Measurements from ENCODE around the gene MAP9. TPM values are rescaled to one million over a fixed set of nuclear protein-coding genes. Genes with fewer than 3 reads are reported as not detected.

MAP9 gene
- total RNA-seq, 5 donors from 2014 or later (not counting 1 experiment from before 2014, with no cell fraction given), result 5.1 to 17.3 (median 6.6) TPM

- Mint-ChIP-seq H3K4me1 (peaks cover 13 to 15% (median 15%) of the 10 kb centered on the region in 3 donors), H3K27ac (no peak overlapping the region), H3K36me3 (peaks cover 20% of the 10 kb centered on the region), H3K27me3 (no peaks in the 10 kb centered on the region), H3K9me3 (no peaks in the 10 kb centered on the region), H3K4me3 (no peak overlapping the region)
- Histone ChIP-seq H3K4me3 (ENCODE audit: control insufficient read depth in 1 of 2, extremely low read depth in 1 of 2, low read length in 1 of 2) (no peak overlapping the region), H3K27ac (ENCODE audit: low read length) (no peak overlapping the region), H3K4me1 (ENCODE audit: control insufficient read depth in 1 of 2, extremely low read depth in 1 of 2, insufficient read depth in 2 of 2, low read length in 2 of 2) (peaks cover 0 to 6% of the 10 kb centered on the region in 2 experiments), H3K36me3 (ENCODE audit: control insufficient read depth in 2 of 2, extremely low read depth in 1 of 2, insufficient read depth in 1 of 2, low read length in 1 of 2) (peaks cover 0 to 11% of the 10 kb centered on the region in 2 donors), H3K9me3 (no peaks in the 10 kb centered on the region), H3K27me3 (replicated peaks in 1 of 2; ENCODE audit: control insufficient read depth in 2 of 2, extremely low read depth in 1 of 2, insufficient read depth in 2 of 2, low read length in 1 of 2) (no peaks in the 10 kb centered on the region)
- ChIA-PET POLR2A (no interaction called here), CTCF (interaction anchor here in 1 of 2 donors (1.4 to 7.0 kb wide), 3 partner anchors 15 to 821 kb away, joined by 3 to 62 read pairs (median 5); partner anchors contain the start of gene PLRG1)
- ATAC-seq (replicated peaks in 1 of 4), result peak in 1 of 4 experiments; percentile 38
- peak in 1 of 35 experiments; percentile 49 for DNase-seq
- no CpG with 5 or more reads among the region's 4 CpGs for WGBS (ENCODE audit: insufficient coverage)
These were observed 5.2 kb downstream of the MAP9 start for GRCh38 chr4:155371432-155372043.

- H3K36me3 ChIP-seq (ENCODE audit: control insufficient read depth in 2 of 2, extremely low read depth in 1 of 2, insufficient read depth in 1 of 2, low read length in 1 of 2), result peaks cover 0 to 11% of the 10 kb centered on the region in 2 donors
- no peak overlapping the region for H3K4me3 ChIP-seq (ENCODE audit: control insufficient read depth in 1 of 2, extremely low read depth in 1 of 2, low read length in 1 of 2)
- Mint-ChIP-seq H3K27me3 (no peaks in the 10 kb centered on the region), H3K4me3 (no peak overlapping the region), H3K36me3 (peaks cover 39% of the 10 kb centered on the region), H3K4me1 (peaks cover 2 to 9% (median 2%) of the 10 kb centered on the region in 3 donors), H3K27ac (no peak overlapping the region), H3K9me3 (no peaks in the 10 kb centered on the region)
- WGBS (ENCODE audit: insufficient coverage), result 100% methylated on average over 1 of the region's 2 CpGs
- H3K27ac ChIP-seq (ENCODE audit: low read length), result no peak overlapping the region
- no peak for DNase-seq
- ATAC-seq (replicated peaks in 1 of 4), result no peak
- peaks cover 2% of the 10 kb centered on the region for H3K9me3 ChIP-seq
- ChIA-PET CTCF (interaction anchor here (0.5 to 0.6 kb wide), 3 partner anchors 11 to 834 kb away, joined by 3 to 5 read pairs (median 4); no protein-coding TSS in a partner anchor), POLR2A (interaction anchor here in 1 of 2 donors (1.6 kb wide), 1 partner anchor 8 kb away, joined by 4 read pairs; no protein-coding TSS in a partner anchor)
- no peaks in the 10 kb centered on the region for H3K4me1 ChIP-seq (ENCODE audit: control insufficient read depth in 1 of 2, extremely low read depth in 1 of 2, insufficient read depth in 2 of 2, low read length in 2 of 2)
- H3K27me3 ChIP-seq (replicated peaks in 1 of 2; ENCODE audit: control insufficient read depth in 2 of 2, extremely low read depth in 1 of 2, insufficient read depth in 2 of 2, low read length in 1 of 2), result no peaks in the 10 kb centered on the region
These were observed 9.2 kb downstream of the MAP9 start for GRCh38 chr4:155367608-155368007.

GRCh38 chr4:155353923-155354540 is 22.7 kb downstream of the MAP9 start:
- no peak overlapping the region for H3K4me3 ChIP-seq (ENCODE audit: control insufficient read depth in 1 of 2, extremely low read depth in 1 of 2, low read length in 1 of 2)
- Mint-ChIP-seq H3K36me3 (peaks cover 46% of the 10 kb centered on the region), H3K9me3 (no peaks in the 10 kb centered on the region), H3K27me3 (no peaks in the 10 kb centered on the region), H3K27ac (peak overlapping the region in 1 of 2 donors; percentile 40), H3K4me3 (no peak overlapping the region), H3K4me1 (no peaks in the 10 kb centered on the region)
- ChIA-PET CTCF (no interaction called here), POLR2A (no interaction called here)
- H3K27me3 ChIP-seq (replicated peaks in 1 of 2; ENCODE audit: control insufficient read depth in 2 of 2, extremely low read depth in 1 of 2, insufficient read depth in 2 of 2, low read length in 1 of 2), result no peaks in the 10 kb centered on the region
- 60% methylated on average over 1 of the region's 8 CpGs for WGBS (ENCODE audit: insufficient coverage)
- no peaks in the 10 kb centered on the region for H3K9me3 ChIP-seq
- no peaks in the 10 kb centered on the region for H3K4me1 ChIP-seq (ENCODE audit: control insufficient read depth in 1 of 2, extremely low read depth in 1 of 2, insufficient read depth in 2 of 2, low read length in 2 of 2)
- H3K27ac ChIP-seq (ENCODE audit: low read length), result no peak overlapping the region
- peaks cover 0 to 12% of the 10 kb centered on the region in 2 donors for H3K36me3 ChIP-seq (ENCODE audit: control insufficient read depth in 2 of 2, extremely low read depth in 1 of 2, insufficient read depth in 1 of 2, low read length in 1 of 2)
- ATAC-seq (replicated peaks in 1 of 4), result no peak
- DNase-seq, result peak in 18 of 35 experiments; percentile 3 to 39 (median 11)

GRCh38 chr4:155342142-155342541 is 34.6 kb downstream of the MAP9 start:
- no peak overlapping the region for H3K4me3 Mint-ChIP-seq

GRCh38 chr4:155339999-155340398 is 36.8 kb downstream of the MAP9 start:
- Mint-ChIP-seq H3K36me3 (peaks cover 6% of the 10 kb centered on the region), H3K4me1 (no peaks in the 10 kb centered on the region), H3K9me3 (peaks cover 0 to 3% (median 0%) of the 10 kb centered on the region in 3 donors), H3K27me3 (peaks cover 13 to 14% of the 10 kb centered on the region in 2 donors), H3K27ac (no peak overlapping the region), H3K4me3 (no peak overlapping the region)
- DNase-seq (no peak), ATAC-seq (replicated peaks in 1 of 4) (no peak)
- H3K4me1 ChIP-seq (ENCODE audit: control insufficient read depth in 1 of 2, extremely low read depth in 1 of 2, insufficient read depth in 2 of 2, low read length in 2 of 2), result no peaks in the 10 kb centered on the region
- H3K27me3 ChIP-seq (replicated peaks in 1 of 2; ENCODE audit: control insufficient read depth in 2 of 2, extremely low read depth in 1 of 2, insufficient read depth in 2 of 2, low read length in 1 of 2), result peaks cover 0 to 3% of the 10 kb centered on the region in 2 experiments
- no peak overlapping the region for H3K4me3 ChIP-seq (ENCODE audit: control insufficient read depth in 1 of 2, extremely low read depth in 1 of 2, low read length in 1 of 2)
- ChIA-PET POLR2A (no interaction called here), CTCF (no interaction called here)
- WGBS (ENCODE audit: insufficient coverage), result 83% methylated on average over 4 of the region's 6 CpGs
- no peaks in the 10 kb centered on the region for H3K9me3 ChIP-seq
- H3K36me3 ChIP-seq (ENCODE audit: control insufficient read depth in 2 of 2, extremely low read depth in 1 of 2, insufficient read depth in 1 of 2, low read length in 1 of 2), result no peaks in the 10 kb centered on the region
- H3K27ac ChIP-seq (ENCODE audit: low read length), result no peak overlapping the region

More at GRCh38 chr4:155342142-155342541, 34.6 kb downstream of the MAP9 start:
- peaks cover 0 to 2% of the 10 kb centered on the region in 2 donors for H3K36me3 ChIP-seq (ENCODE audit: control insufficient read depth in 2 of 2, extremely low read depth in 1 of 2, insufficient read depth in 1 of 2, low read length in 1 of 2)
- no peak overlapping the region for H3K27ac ChIP-seq (ENCODE audit: low read length)
- peaks cover 18% of the 10 kb centered on the region for H3K36me3 Mint-ChIP-seq
- ATAC-seq (replicated peaks in 1 of 4) (no peak), DNase-seq (no peak)
- H3K9me3 ChIP-seq, result no peaks in the 10 kb centered on the region
- POLR2A ChIA-PET, result no interaction called here
- H3K4me1 ChIP-seq (ENCODE audit: control insufficient read depth in 1 of 2, extremely low read depth in 1 of 2, insufficient read depth in 2 of 2, low read length in 2 of 2), result no peaks in the 10 kb centered on the region
- H3K4me1 Mint-ChIP-seq, result no peaks in the 10 kb centered on the region
- H3K27me3 ChIP-seq (replicated peaks in 1 of 2; ENCODE audit: control insufficient read depth in 2 of 2, extremely low read depth in 1 of 2, insufficient read depth in 2 of 2, low read length in 1 of 2), result no peaks in the 10 kb centered on the region
- CTCF ChIA-PET, result no interaction called here
- WGBS (ENCODE audit: insufficient coverage), result no CpG with 5 or more reads among the region's 1 CpG
- H3K27me3 Mint-ChIP-seq, result peaks cover 5 to 6% of the 10 kb centered on the region in 2 donors
- peaks cover 0 to 3% (median 0%) of the 10 kb centered on the region in 3 donors for H3K9me3 Mint-ChIP-seq
- no peak overlapping the region for H3K27ac Mint-ChIP-seq
- no peak overlapping the region for H3K4me3 ChIP-seq (ENCODE audit: control insufficient read depth in 1 of 2, extremely low read depth in 1 of 2, low read length in 1 of 2)

GRCh38 chr4:155339588-155339987 is 37.2 kb downstream of the MAP9 start:
- Histone ChIP-seq H3K36me3 (ENCODE audit: control insufficient read depth in 2 of 2, extremely low read depth in 1 of 2, insufficient read depth in 1 of 2, low read length in 1 of 2) (no peaks in the 10 kb centered on the region), H3K27me3 (replicated peaks in 1 of 2; ENCODE audit: control insufficient read depth in 2 of 2, extremely low read depth in 1 of 2, insufficient read depth in 2 of 2, low read length in 1 of 2) (peaks cover 0 to 3% of the 10 kb centered on the region in 2 experiments), H3K27ac (ENCODE audit: low read length) (no peak overlapping the region), H3K4me1 (ENCODE audit: control insufficient read depth in 1 of 2, extremely low read depth in 1 of 2, insufficient read depth in 2 of 2, low read length in 2 of 2) (no peaks in the 10 kb centered on the region), H3K4me3 (ENCODE audit: control insufficient read depth in 1 of 2, extremely low read depth in 1 of 2, low read length in 1 of 2) (no peak overlapping the region), H3K9me3 (no peaks in the 10 kb centered on the region)
- CTCF ChIA-PET, result no interaction called here
- H3K4me3 Mint-ChIP-seq, result no peak overlapping the region
- peaks cover 0 to 3% (median 0%) of the 10 kb centered on the region in 3 donors for H3K9me3 Mint-ChIP-seq
- H3K4me1 Mint-ChIP-seq, result no peaks in the 10 kb centered on the region
- no peak for DNase-seq
- ATAC-seq (replicated peaks in 1 of 4), result no peak
- H3K27me3 Mint-ChIP-seq, result peaks cover 13 to 14% of the 10 kb centered on the region in 2 donors
- peaks cover 6% of the 10 kb centered on the region for H3K36me3 Mint-ChIP-seq
- 81% methylated on average over 5 of the region's 6 CpGs for WGBS (ENCODE audit: insufficient coverage)
- POLR2A ChIA-PET, result no interaction called here
- H3K27ac Mint-ChIP-seq, result no peak overlapping the region
